CD14-positive monocyte (primary cell): ENCODE results near the gene LYL1. TPM values are rescaled to one million over a fixed set of nuclear protein-coding genes. Genes with fewer than 3 reads are reported as not detected.

Experiments
- DNase-seq, 3 donors: peaks; one replicate each; pipeline ENCODE4 v3.0.0-alpha.2; 2011 to 2022
- H2AFZ ChIP-seq: 2 replicates; pipeline ENCODE4 v1.6.0; 2012; ENCODE audit warnings: mild to moderate bottlenecking, low read depth, low read length, inconsistent platforms; ENCODE audit not compliant: insufficient read depth, poor library complexity, severe bottlenecking
- H3K27ac ChIP-seq, 2 donors: 1 replicate in 1 of 2; 2 replicates in 1 of 2; pipeline ENCODE4 v1.5.1; 2012 to 2013; ENCODE audit warnings: low read length in 2 of 2, control low read depth in 1 of 2, inconsistent platforms in 1 of 2, low read depth in 1 of 2, mild to moderate bottlenecking in 1 of 2
- H3K27me3 ChIP-seq, 2 donors: one replicate each; pipeline versions ENCODE4 v1.6.0 to v1.6.1; 2011 to 2013; ENCODE audit warnings: low read length in 2 of 2; ENCODE audit not compliant: control insufficient read depth in 2 of 2, insufficient read depth in 2 of 2
- H3K36me3 ChIP-seq, 2 donors: replicated peaks in 1 of 2; 1 replicate in 1 of 2; 2 replicates in 1 of 2; pipeline versions ENCODE4 v1.5.1 to v1.6.1; 2012 to 2013; ENCODE audit warnings: low read length in 2 of 2, control low read depth in 1 of 2, inconsistent platforms in 1 of 2, mild to moderate bottlenecking in 1 of 2; ENCODE audit not compliant: insufficient read depth in 2 of 2, control insufficient read depth in 1 of 2
- H3K4me1 ChIP-seq, 2 donors: 1 replicate in 1 of 2; 2 replicates in 1 of 2; pipeline versions ENCODE4 v1.5.1 to v1.6.1; 2012 to 2013; ENCODE audit warnings: low read length in 2 of 2, control low read depth in 1 of 2, inconsistent platforms in 1 of 2, mild to moderate bottlenecking in 1 of 2, moderate library complexity in 1 of 2; ENCODE audit not compliant: insufficient read depth in 2 of 2, control insufficient read depth in 1 of 2
- H3K4me2 ChIP-seq: replicated peaks from 2 replicates; pipeline ENCODE3; 2012; ENCODE audit warnings: low read length, moderate library complexity, mild to moderate bottlenecking; ENCODE audit not compliant: poor library complexity, severe bottlenecking; ENCODE audit errors: extremely low read depth
- H3K4me3 ChIP-seq, 3 experiments: fragments of 200-600 bp in 1 of 3; sonication (generic) in 1 of 3; replicated peaks in 1 of 3; 1 replicate in 2 of 3; 2 replicates in 1 of 3; pipeline ENCODE4 v1.5.1; 2011 to 2013; ENCODE audit warnings: low read length in 3 of 3, mild to moderate bottlenecking in 3 of 3, control low read depth in 2 of 3, low read depth in 2 of 3, inconsistent platforms in 1 of 3, moderate library complexity in 1 of 3
- H3K79me2 ChIP-seq: 2 replicates; pipeline ENCODE4 v1.6.0; 2012; ENCODE audit warnings: mild to moderate bottlenecking, control low read depth, inconsistent platforms, low read length, moderate library complexity; ENCODE audit not compliant: insufficient read depth
- H3K9ac ChIP-seq: 2 replicates; pipeline ENCODE4 v1.6.0; 2017; ENCODE audit warnings: low read length, mild to moderate bottlenecking; ENCODE audit not compliant: insufficient read depth, poor library complexity, severe bottlenecking
- H3K9me3 ChIP-seq, 2 donors: replicated peaks in 1 of 2; 1 replicate in 1 of 2; 2 replicates in 1 of 2; pipeline versions ENCODE4 v1.5.1 to v1.6.1; 2012 to 2013; ENCODE audit warnings: low read length in 2 of 2, control low read depth in 1 of 2; ENCODE audit not compliant: control insufficient read depth in 1 of 2, insufficient read depth in 1 of 2
- H4K20me1 ChIP-seq: 2 replicates; pipeline ENCODE4 v1.6.0; 2012; ENCODE audit warnings: mild to moderate bottlenecking, low read length, control low read depth, moderate library complexity; ENCODE audit not compliant: insufficient read depth
- H3K27ac Mint-ChIP-seq, 7 donors: one replicate each; pipeline ENCODE4 v1.8.0; 2020; ENCODE audit warnings: mild to moderate bottlenecking in 7 of 7, mixed read lengths in 7 of 7, moderate library complexity in 6 of 7, inconsistent platforms in 2 of 7
- H3K27me3 Mint-ChIP-seq, 3 donors: one replicate each; pipeline ENCODE4 v1.8.0; 2021 to 2022; ENCODE audit warnings: low read depth in 3 of 3, mild to moderate bottlenecking in 3 of 3, mixed read lengths in 3 of 3, moderate library complexity in 3 of 3, inconsistent platforms in 1 of 3
- H3K36me3 Mint-ChIP-seq, 2 donors: one replicate each; pipeline ENCODE4 v1.8.0; 2020; ENCODE audit warnings: mixed read lengths in 2 of 2, inconsistent platforms in 1 of 2, mild to moderate bottlenecking in 1 of 2
- H3K4me1 Mint-ChIP-seq: one replicate; pipeline ENCODE4 v1.8.0; 2020; ENCODE audit warnings: mild to moderate bottlenecking, mixed read lengths
- H3K4me3 Mint-ChIP-seq, 2 donors: one replicate each; pipeline ENCODE4 v1.8.0; 2020; ENCODE audit warnings: mild to moderate bottlenecking in 2 of 2, mixed read lengths in 2 of 2, moderate library complexity in 1 of 2
- H3K9me3 Mint-ChIP-seq, 7 donors: one replicate each; pipeline ENCODE4 v1.8.0; 2020 to 2022; ENCODE audit warnings: mixed read lengths in 7 of 7, mild to moderate bottlenecking in 6 of 7, moderate library complexity in 6 of 7, inconsistent platforms in 2 of 7
- WGBS: methylation state at CpG from one replicate; pipeline ENCODE4 v1.1.5; 2013; ENCODE audit warnings: missing lambda C conversion rate; ENCODE audit not compliant: insufficient coverage; 5-methylcytosine and 5-hydroxymethylcytosine counted together
- intact Hi-C, 2 donors: fragments of 100-400 bp; cut with micrococcal nuclease; formaldehyde crosslinking; loops; one replicate each; pipeline versions ENCODE4 v1.15.0 to v1.15.1; 2023
- polyA plus RNA-seq, 3 donors: library from polyadenylated mRNA; depleted of rRNA in 1 of 3; unstranded in 2 of 3; stranded (reverse) in 1 of 3; fragments of 300-500 nt in 2 of 3; fragments of >200 nt in 1 of 3; fragmentation: Illumina TruSeq in 2 of 3; gene quantifications; 1 replicate in 2 of 3; 2 replicates in 1 of 3; pipeline ENCODE4 v1.2.3, GENCODE V29; 2012 to 2021
- TF ChIP-seq, protein P1 (sequence below): fragments of 200-600 bp; IDR thresholded peaks from one replicate; pipeline ENCODE4 v1.8.0; 2022; ENCODE audit warnings: antibody characterized with exemption, mild to moderate bottlenecking

Gene LYL1
- polyA plus RNA-seq, 3 donors: 35.7 to 51.1 (median 37.1) TPM

GRCh38 chr19:13085666-13086065 lies 17.0 kb downstream of the LYL1 start:
- peaks cover 0 to 3% of the 10 kb centered on the region in 2 donors for H3K36me3 Mint-ChIP-seq
- no peak overlapping the region for H3K27ac ChIP-seq
- no peak overlapping the region for H2AFZ ChIP-seq
- H3K9me3 Mint-ChIP-seq: no peaks in the 10 kb centered on the region
- H4K20me1 ChIP-seq: no peaks in the 10 kb centered on the region
- intact Hi-C loops: no loop called here
- WGBS: 36% methylated on average over 7 of the region's 7 CpGs
- no peak for DNase-seq
- no peak overlapping the region for H3K9ac ChIP-seq
- TF ChIP-seq, protein P1, sequence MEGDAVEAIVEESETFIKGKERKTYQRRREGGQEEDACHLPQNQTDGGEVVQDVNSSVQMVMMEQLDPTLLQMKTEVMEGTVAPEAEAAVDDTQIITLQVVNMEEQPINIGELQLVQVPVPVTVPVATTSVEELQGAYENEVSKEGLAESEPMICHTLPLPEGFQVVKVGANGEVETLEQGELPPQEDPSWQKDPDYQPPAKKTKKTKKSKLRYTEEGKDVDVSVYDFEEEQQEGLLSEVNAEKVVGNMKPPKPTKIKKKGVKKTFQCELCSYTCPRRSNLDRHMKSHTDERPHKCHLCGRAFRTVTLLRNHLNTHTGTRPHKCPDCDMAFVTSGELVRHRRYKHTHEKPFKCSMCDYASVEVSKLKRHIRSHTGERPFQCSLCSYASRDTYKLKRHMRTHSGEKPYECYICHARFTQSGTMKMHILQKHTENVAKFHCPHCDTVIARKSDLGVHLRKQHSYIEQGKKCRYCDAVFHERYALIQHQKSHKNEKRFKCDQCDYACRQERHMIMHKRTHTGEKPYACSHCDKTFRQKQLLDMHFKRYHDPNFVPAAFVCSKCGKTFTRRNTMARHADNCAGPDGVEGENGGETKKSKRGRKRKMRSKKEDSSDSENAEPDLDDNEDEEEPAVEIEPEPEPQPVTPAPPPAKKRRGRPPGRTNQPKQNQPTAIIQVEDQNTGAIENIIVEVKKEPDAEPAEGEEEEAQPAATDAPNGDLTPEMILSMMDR: no peak
- H3K4me2 ChIP-seq: no peak overlapping the region
- peaks cover 0 to 3% of the 10 kb centered on the region in 2 donors for H3K4me1 ChIP-seq
- peaks cover 11% of the 10 kb centered on the region for H3K4me1 Mint-ChIP-seq
- H3K79me2 ChIP-seq: no peaks in the 10 kb centered on the region
- H3K27me3 ChIP-seq: no peaks in the 10 kb centered on the region
- H3K9me3 ChIP-seq: no peaks in the 10 kb centered on the region
- no peaks in the 10 kb centered on the region for H3K36me3 ChIP-seq
- H3K27me3 Mint-ChIP-seq: peaks cover 0 to 7% (median 4%) of the 10 kb centered on the region in 3 donors
- H3K4me3 ChIP-seq: no peak overlapping the region
- no peak overlapping the region for H3K4me3 Mint-ChIP-seq
- peak overlapping the region in 1 of 7 donors; percentile 9 for H3K27ac Mint-ChIP-seq

DNA sequence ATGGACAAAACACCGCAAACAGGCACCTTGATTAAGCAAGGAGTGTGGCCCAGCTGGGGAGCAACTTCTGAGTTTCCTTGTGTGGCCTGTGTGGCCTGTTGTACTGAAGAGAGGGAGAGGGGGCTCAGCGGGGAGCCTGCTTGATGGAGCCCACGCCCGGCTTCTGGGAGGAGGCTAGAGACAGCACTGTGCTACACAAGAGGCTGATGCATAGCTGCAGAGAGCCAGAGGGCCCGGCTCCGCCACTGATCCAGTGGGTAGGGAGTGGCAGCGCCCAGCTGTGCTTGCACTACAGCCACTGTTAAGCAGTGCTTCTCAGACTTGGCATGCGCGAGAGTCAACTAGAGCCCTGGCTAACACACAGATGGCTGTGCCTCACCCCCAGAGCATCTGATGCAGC lies 19.0 kb downstream of the LYL1 start:
- H3K36me3 ChIP-seq: no peaks in the 10 kb centered on the region
- H3K27me3 ChIP-seq: no peaks in the 10 kb centered on the region
- H4K20me1 ChIP-seq: no peaks in the 10 kb centered on the region
- H3K9me3 ChIP-seq: no peaks in the 10 kb centered on the region
- no peak overlapping the region for H3K9ac ChIP-seq
- H3K27ac Mint-ChIP-seq: no peak overlapping the region
- no peak overlapping the region for H3K27ac ChIP-seq
- H3K4me1 ChIP-seq: peaks cover 11 to 12% of the 10 kb centered on the region in 2 donors
- WGBS: 99% methylated on average over 8 of the region's 9 CpGs
- H3K4me2 ChIP-seq: no peak overlapping the region
- DNase-seq: no peak
- intact Hi-C loops: no loop called here
- TF ChIP-seq, protein P1: no peak
- no peaks in the 10 kb centered on the region for H3K79me2 ChIP-seq
- H3K4me1 Mint-ChIP-seq: peaks cover 22% of the 10 kb centered on the region
- peaks cover 3 to 5% (median 5%) of the 10 kb centered on the region in 3 donors for H3K27me3 Mint-ChIP-seq
- H3K4me3 Mint-ChIP-seq: no peak overlapping the region
- no peak overlapping the region for H3K4me3 ChIP-seq
- H3K9me3 Mint-ChIP-seq: no peaks in the 10 kb centered on the region
- peaks cover 2 to 3% of the 10 kb centered on the region in 2 donors for H3K36me3 Mint-ChIP-seq
- H2AFZ ChIP-seq: no peak overlapping the region
